ENCODE data around the gene HMX3. TPM values are rescaled to one million over a fixed set of nuclear protein-coding genes. Genes with fewer than 3 reads are reported as not detected.

Gene HMX3
- total RNA-seq, 1 donor from 2014 or later, result not detected

GRCh38 chr10:123134343-123134914, 1.3 kb upstream of the HMX3 start:
- Histone ChIP-seq H3K27me3 (ENCODE audit: low read depth) (peaks cover 100% of the 10 kb centered on the region), H3K4me3 (peak overlapping the region; percentile 53), H3K4me1 (peaks cover 52% of the 10 kb centered on the region), H3K9me3 (no peaks in the 10 kb centered on the region), H3K27ac (no peak overlapping the region), H3K36me3 (no peaks in the 10 kb centered on the region)
- TF ChIP-seq, protein P1, sequence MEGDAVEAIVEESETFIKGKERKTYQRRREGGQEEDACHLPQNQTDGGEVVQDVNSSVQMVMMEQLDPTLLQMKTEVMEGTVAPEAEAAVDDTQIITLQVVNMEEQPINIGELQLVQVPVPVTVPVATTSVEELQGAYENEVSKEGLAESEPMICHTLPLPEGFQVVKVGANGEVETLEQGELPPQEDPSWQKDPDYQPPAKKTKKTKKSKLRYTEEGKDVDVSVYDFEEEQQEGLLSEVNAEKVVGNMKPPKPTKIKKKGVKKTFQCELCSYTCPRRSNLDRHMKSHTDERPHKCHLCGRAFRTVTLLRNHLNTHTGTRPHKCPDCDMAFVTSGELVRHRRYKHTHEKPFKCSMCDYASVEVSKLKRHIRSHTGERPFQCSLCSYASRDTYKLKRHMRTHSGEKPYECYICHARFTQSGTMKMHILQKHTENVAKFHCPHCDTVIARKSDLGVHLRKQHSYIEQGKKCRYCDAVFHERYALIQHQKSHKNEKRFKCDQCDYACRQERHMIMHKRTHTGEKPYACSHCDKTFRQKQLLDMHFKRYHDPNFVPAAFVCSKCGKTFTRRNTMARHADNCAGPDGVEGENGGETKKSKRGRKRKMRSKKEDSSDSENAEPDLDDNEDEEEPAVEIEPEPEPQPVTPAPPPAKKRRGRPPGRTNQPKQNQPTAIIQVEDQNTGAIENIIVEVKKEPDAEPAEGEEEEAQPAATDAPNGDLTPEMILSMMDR (IDR thresholded peaks at IDR 0.05), result no peak
- intact Hi-C loops (cut with DNase I), result loop anchor here (5.0 kb wide), 1 partner anchor 428 kb away; no protein-coding TSS in a partner anchor
- ATAC-seq, result no peak
- no peak for DNase-seq

GRCh38 chr10:123134915-123135414, 805 bp upstream of the HMX3 start:
- peak overlapping the region; percentile 53 for H3K4me3 ChIP-seq
- DNase-seq, result no peak

GRCh38 chr10:123136221-123136805, 543 bp downstream of the HMX3 start:
- Histone ChIP-seq H3K27me3 (ENCODE audit: low read depth) (peaks cover 100% of the 10 kb centered on the region), H3K4me1 (peaks cover 61% of the 10 kb centered on the region), H3K9me3 (no peaks in the 10 kb centered on the region), H3K36me3 (no peaks in the 10 kb centered on the region), H3K27ac (no peak overlapping the region), H3K4me3 (peak overlapping the region; percentile 53)
- intact Hi-C loops (cut with DNase I), result no loop called here
- TF ChIP-seq, protein P1 (IDR thresholded peaks at IDR 0.05), result no peak
- no peak for DNase-seq
- ATAC-seq, result no peak

More at GRCh38 chr10:123134915-123135414, 805 bp upstream of the HMX3 start:
- Histone ChIP-seq H3K27ac (no peak overlapping the region), H3K4me1 (peaks cover 58% of the 10 kb centered on the region), H3K27me3 (ENCODE audit: low read depth) (peaks cover 100% of the 10 kb centered on the region), H3K36me3 (no peaks in the 10 kb centered on the region), H3K9me3 (no peaks in the 10 kb centered on the region)
- TF ChIP-seq, protein P1 (IDR thresholded peaks at IDR 0.05), result no peak
- intact Hi-C loops (cut with DNase I), result loop anchor here (5.0 kb wide), 1 partner anchor 427 kb away; no protein-coding TSS in a partner anchor
- no peak for ATAC-seq

DNA sequence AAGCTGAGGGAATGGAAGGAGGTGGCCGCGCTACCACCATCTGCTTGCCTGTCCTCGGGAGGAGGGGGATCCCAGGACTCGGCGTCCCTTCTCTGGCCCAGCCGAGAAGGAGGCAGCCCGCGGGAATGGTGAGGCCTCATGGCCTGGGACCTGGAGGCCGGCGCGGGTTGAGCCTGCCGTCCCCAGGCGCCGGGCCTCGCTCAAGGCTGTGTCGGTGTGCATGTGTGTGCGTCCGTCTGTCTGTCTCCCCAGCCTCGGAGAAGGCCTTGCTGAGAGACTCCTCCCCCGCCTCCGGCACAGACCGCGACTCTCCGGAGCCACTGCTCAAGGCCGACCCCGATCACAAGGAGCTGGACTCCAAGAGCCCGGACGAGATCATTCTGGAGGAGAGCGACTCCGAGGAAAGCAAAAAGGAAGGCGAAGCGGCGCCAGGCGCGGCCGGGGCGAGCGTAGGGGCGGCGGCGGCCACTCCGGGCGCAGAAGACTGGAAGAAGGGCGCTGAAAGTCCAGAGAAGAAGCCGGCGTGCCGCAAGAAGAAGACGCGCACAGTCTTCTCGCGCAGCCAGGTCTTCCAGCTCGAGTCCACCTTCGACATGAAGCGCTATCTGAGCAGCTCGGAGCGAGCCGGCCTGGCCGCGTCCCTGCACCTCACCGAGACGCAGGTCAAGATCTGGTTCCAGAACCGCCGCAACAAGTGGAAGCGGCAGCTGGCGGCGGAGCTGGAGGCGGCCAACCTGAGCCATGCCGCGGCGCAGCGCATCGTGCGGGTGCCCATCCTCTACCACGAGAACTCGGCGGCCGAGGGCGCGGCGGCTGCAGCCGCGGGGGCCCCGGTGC, 1.3 kb downstream of the HMX3 start:
- peak overlapping the region; percentile 53 for H3K4me3 ChIP-seq
- ATAC-seq (no peak), DNase-seq (no peak)
- no peak overlapping the region for H3K27ac ChIP-seq
- no peaks in the 10 kb centered on the region for H3K9me3 ChIP-seq
- H3K36me3 ChIP-seq, result no peaks in the 10 kb centered on the region
- TF ChIP-seq, protein P1 (IDR thresholded peaks at IDR 0.05), result no peak
- peaks cover 100% of the 10 kb centered on the region for H3K27me3 ChIP-seq (ENCODE audit: low read depth)
- peaks cover 61% of the 10 kb centered on the region for H3K4me1 ChIP-seq
- intact Hi-C loops (cut with DNase I), result no loop called here

DNA sequence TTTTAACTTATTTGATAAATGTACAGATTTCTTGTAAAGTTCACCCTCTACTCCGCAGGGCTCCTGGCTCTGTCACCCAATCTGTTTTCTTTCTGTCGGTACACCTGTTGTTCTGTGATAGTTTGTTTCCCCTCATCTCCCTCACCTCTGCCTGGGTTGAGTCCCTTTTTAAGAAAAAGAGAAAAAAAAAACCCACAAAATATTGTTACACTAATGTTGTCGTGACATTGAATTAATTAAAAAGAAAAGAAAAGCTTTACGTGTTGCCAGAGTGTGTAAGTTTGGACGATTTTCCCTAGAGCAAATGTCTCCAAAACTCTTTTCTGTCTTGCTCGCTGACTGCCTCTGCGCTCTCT, 3.4 kb downstream of the HMX3 start:
- H3K4me1 ChIP-seq, result peaks cover 46% of the 10 kb centered on the region
- DNase-seq, result no peak
- no peaks in the 10 kb centered on the region for H3K36me3 ChIP-seq
- intact Hi-C loops (cut with DNase I), result no loop called here
- TF ChIP-seq, protein P1 (IDR thresholded peaks at IDR 0.05), result no peak
- ATAC-seq, result no peak
- no peak overlapping the region for H3K27ac ChIP-seq
- H3K4me3 ChIP-seq, result no peak overlapping the region
- peaks cover 100% of the 10 kb centered on the region for H3K27me3 ChIP-seq (ENCODE audit: low read depth)
- H3K9me3 ChIP-seq, result no peaks in the 10 kb centered on the region
